HFFc6 (cell line): ENCODE data around the gene ST8SIA6. TPM values are rescaled to one million over a fixed set of nuclear protein-coding genes. Genes with fewer than 3 reads are reported as not detected.

Experiments used
- DNase-seq: peaks from one replicate; pipeline ENCODE4 v3.0.0-alpha.2; 2018
- H3K27ac Mint-ChIP-seq: 2 replicates; pipeline ENCODE4 v1.8.0; 2020; ENCODE audit warnings: mild to moderate bottlenecking, mixed read lengths
- H3K27me3 Mint-ChIP-seq: 2 replicates; pipeline ENCODE4 v1.8.0; 2021; ENCODE audit warnings: mild to moderate bottlenecking, moderate library complexity, mixed read lengths; ENCODE audit not compliant: insufficient read depth
- H3K36me3 Mint-ChIP-seq: 2 replicates; pipeline ENCODE4 v1.8.0; 2021; ENCODE audit warnings: low read depth, mixed read lengths
- H3K4me1 Mint-ChIP-seq: 2 replicates; pipeline ENCODE4 v1.8.0; 2020; ENCODE audit warnings: low read depth, mixed read lengths
- H3K4me3 Mint-ChIP-seq: 2 replicates; pipeline ENCODE4 v1.8.0; 2020; ENCODE audit warnings: mild to moderate bottlenecking, moderate library complexity, mixed read lengths
- H3K9me3 Mint-ChIP-seq: 2 replicates; pipeline ENCODE4 v1.8.0; 2020; ENCODE audit warnings: mild to moderate bottlenecking, mixed read lengths
- CTCF ChIP-seq: fragments of 200-600 bp; sonication (generic); IDR thresholded peaks from 2 replicates; pipeline ENCODE4 v1.5.0; 2021; ENCODE audit warnings: antibody characterized with exemption, mild to moderate bottlenecking
- total RNA-seq, 6 experiments: library from RNA; stranded (reverse); fragmentation: NEBNext Ultra II Directional; extraction: Animal tissue kit (Norgen Biotek cat#: 25700); gene quantifications; 2 replicates in 1 of 6; 3 replicates in 5 of 6; pipeline ENCODE4 v1.2.3, GENCODE V29; 2021

The ST8SIA6 gene
- total RNA-seq, 6 experiments from 2014 or later: not detected

GRCh38 chr10:17456032-17456548 is 1.7 kb upstream of the ST8SIA6 start:
- peaks cover 6% of the 10 kb centered on the region; the same call in 1 of the 2 replicates for H3K4me1 Mint-ChIP-seq
- H3K36me3 Mint-ChIP-seq: no peaks in the 10 kb centered on the region
- no peaks in the 10 kb centered on the region for H3K9me3 Mint-ChIP-seq
- H3K27me3 Mint-ChIP-seq: peaks cover 6% of the 10 kb centered on the region
- no peak overlapping the region for H3K4me3 Mint-ChIP-seq
- no peak for TF ChIP-seq CTCF
- no peak overlapping the region for H3K27ac Mint-ChIP-seq
- no peak for DNase-seq

- DNase-seq: no peak
- no peak for TF ChIP-seq CTCF
- H3K4me3 Mint-ChIP-seq: peak overlapping the region; percentile 83; the same call in 1 of the 2 replicates
- H3K4me1 Mint-ChIP-seq: peaks cover 6% of the 10 kb centered on the region; the same call in 1 of the 2 replicates
- peaks cover 1% of the 10 kb centered on the region for H3K36me3 Mint-ChIP-seq
- H3K27me3 Mint-ChIP-seq: peaks cover 13% of the 10 kb centered on the region
- no peak overlapping the region for H3K27ac Mint-ChIP-seq
- peaks cover under 1% of the 10 kb centered on the region for H3K9me3 Mint-ChIP-seq
Measured at GRCh38 chr10:17455015-17455520, 673 bp upstream of the ST8SIA6 start.

GRCh38 chr10:17453373-17454091 is 863 bp downstream of the ST8SIA6 start:
- Mint-ChIP-seq H3K27me3 (peaks cover 14% of the 10 kb centered on the region), H3K27ac (no peak overlapping the region), H3K4me3 (peak overlapping the region; percentile 80), H3K9me3 (peaks cover 12% of the 10 kb centered on the region), H3K4me1 (peaks cover 6% of the 10 kb centered on the region; the same call in 1 of the 2 replicates), H3K36me3 (peaks cover 10% of the 10 kb centered on the region)
- TF ChIP-seq CTCF: no peak
- no peak for DNase-seq

- peak overlapping the region; percentile 80; the same call in 1 of the 2 replicates for H3K4me3 Mint-ChIP-seq
- peaks cover 18% of the 10 kb centered on the region for H3K9me3 Mint-ChIP-seq
- no peak overlapping the region for H3K27ac Mint-ChIP-seq
- TF ChIP-seq CTCF: no peak
- H3K4me1 Mint-ChIP-seq: peaks cover 6% of the 10 kb centered on the region; the same call in 1 of the 2 replicates
- peaks cover 14% of the 10 kb centered on the region for H3K27me3 Mint-ChIP-seq
- no peak for DNase-seq
- peaks cover 14% of the 10 kb centered on the region for H3K36me3 Mint-ChIP-seq
Measured at GRCh38 chr10:17453035-17453372, 1.4 kb downstream of the ST8SIA6 start.

- H3K36me3 Mint-ChIP-seq: peaks cover 18% of the 10 kb centered on the region
- peaks cover 21% of the 10 kb centered on the region for H3K9me3 Mint-ChIP-seq
- no peak overlapping the region for H3K4me3 Mint-ChIP-seq
- peaks cover 6% of the 10 kb centered on the region; the same call in 1 of the 2 replicates for H3K4me1 Mint-ChIP-seq
- H3K27ac Mint-ChIP-seq: no peak overlapping the region
- peaks cover 14% of the 10 kb centered on the region for H3K27me3 Mint-ChIP-seq
- no peak for DNase-seq
- no peak for TF ChIP-seq CTCF
Measured at GRCh38 chr10:17452060-17452841, 2.1 kb downstream of the ST8SIA6 start.
